Small intestine (tissue), 7 donors: ENCODE measurements around the gene TMEM163. TPM values are rescaled to one million over a fixed set of nuclear protein-coding genes. Genes with fewer than 3 reads are reported as not detected.
"Not testable (repeated sequence)": the region's sequence is repeated elsewhere in the genome, so short reads cannot be mapped to it uniquely, and the experiment has no call there.

Experiments used
- DNase-seq, 2 donors: peaks; one replicate each; pipeline versions ENCODE4 v3.0.0 to v3.0.0-alpha.2; 2013
- FAIRE-seq: peaks from 2 replicates; lab custom pipeline; 2012; peaks lifted over from hg19 to GRCh38; lab: Jason Lieb, UNC
- H3K27ac ChIP-seq, 3 donors: one replicate each; pipeline ENCODE4 v1.5.1; 2013; ENCODE audit warnings: low read length in 2 of 3, mild to moderate bottlenecking in 2 of 3, control low read depth in 1 of 3, inconsistent platforms in 1 of 3, low read depth in 1 of 3, moderate library complexity in 1 of 3
- H3K27me3 ChIP-seq, 3 donors: one replicate each; pipeline ENCODE4 v1.6.1; 2013; ENCODE audit warnings: low read length in 3 of 3, inconsistent platforms in 1 of 3; ENCODE audit not compliant: control insufficient read depth in 3 of 3, insufficient read depth in 3 of 3
- H3K36me3 ChIP-seq, 3 donors: one replicate each; pipeline ENCODE4 v1.6.1; 2013; ENCODE audit warnings: low read length in 3 of 3, inconsistent platforms in 1 of 3, low read depth in 1 of 3, mild to moderate bottlenecking in 1 of 3, moderate library complexity in 1 of 3; ENCODE audit not compliant: control insufficient read depth in 3 of 3, insufficient read depth in 2 of 3
- H3K4me1 ChIP-seq, 3 donors: one replicate each; pipeline ENCODE4 v1.6.1; 2013; ENCODE audit warnings: low read length in 2 of 3, inconsistent platforms in 1 of 3, low read depth in 1 of 3, mild to moderate bottlenecking in 1 of 3, moderate library complexity in 1 of 3; ENCODE audit not compliant: control insufficient read depth in 3 of 3, insufficient read depth in 2 of 3
- H3K4me3 ChIP-seq, 3 donors: one replicate each; pipeline ENCODE4 v1.5.1; 2013; ENCODE audit warnings: low read length in 3 of 3, control low read depth in 1 of 3, inconsistent platforms in 1 of 3, low read depth in 1 of 3, mild to moderate bottlenecking in 1 of 3, moderate library complexity in 1 of 3
- H3K9me3 ChIP-seq, 2 donors: one replicate each; pipeline ENCODE4 v1.6.1; 2013; ENCODE audit warnings: low read depth in 1 of 2, low read length in 1 of 2; ENCODE audit not compliant: control insufficient read depth in 2 of 2, insufficient read depth in 1 of 2
- WGBS, 3 donors: extraction: QIAGEN DNeasy Blood & Tissue Kit; methylation state at CpG; one replicate each; pipeline ENCODE4 v1.1.7; 2013; 5-methylcytosine and 5-hydroxymethylcytosine counted together
- polyA plus RNA-seq, 4 donors: library from polyadenylated mRNA; stranded (reverse) in 3 of 4; unstranded in 1 of 4; fragments of 200-250 nt in 3 of 4; fragments of 120-200 nt in 1 of 4; gene quantifications; one replicate each; pipeline versions ENCODE4 v1.2.1 to v1.2.3, GENCODE V29; 2013
- donor health status: healthy with polysubstance abuse.
- donor health status: control.
- donor health status: control.
- donor health status: Bipolar disorder and iron deficiency.
- donor health status: healthy.

The TMEM163 gene
- polyA plus RNA-seq, 4 donors = 0.13 to 0.57 (median 0.38) TPM

DNA sequence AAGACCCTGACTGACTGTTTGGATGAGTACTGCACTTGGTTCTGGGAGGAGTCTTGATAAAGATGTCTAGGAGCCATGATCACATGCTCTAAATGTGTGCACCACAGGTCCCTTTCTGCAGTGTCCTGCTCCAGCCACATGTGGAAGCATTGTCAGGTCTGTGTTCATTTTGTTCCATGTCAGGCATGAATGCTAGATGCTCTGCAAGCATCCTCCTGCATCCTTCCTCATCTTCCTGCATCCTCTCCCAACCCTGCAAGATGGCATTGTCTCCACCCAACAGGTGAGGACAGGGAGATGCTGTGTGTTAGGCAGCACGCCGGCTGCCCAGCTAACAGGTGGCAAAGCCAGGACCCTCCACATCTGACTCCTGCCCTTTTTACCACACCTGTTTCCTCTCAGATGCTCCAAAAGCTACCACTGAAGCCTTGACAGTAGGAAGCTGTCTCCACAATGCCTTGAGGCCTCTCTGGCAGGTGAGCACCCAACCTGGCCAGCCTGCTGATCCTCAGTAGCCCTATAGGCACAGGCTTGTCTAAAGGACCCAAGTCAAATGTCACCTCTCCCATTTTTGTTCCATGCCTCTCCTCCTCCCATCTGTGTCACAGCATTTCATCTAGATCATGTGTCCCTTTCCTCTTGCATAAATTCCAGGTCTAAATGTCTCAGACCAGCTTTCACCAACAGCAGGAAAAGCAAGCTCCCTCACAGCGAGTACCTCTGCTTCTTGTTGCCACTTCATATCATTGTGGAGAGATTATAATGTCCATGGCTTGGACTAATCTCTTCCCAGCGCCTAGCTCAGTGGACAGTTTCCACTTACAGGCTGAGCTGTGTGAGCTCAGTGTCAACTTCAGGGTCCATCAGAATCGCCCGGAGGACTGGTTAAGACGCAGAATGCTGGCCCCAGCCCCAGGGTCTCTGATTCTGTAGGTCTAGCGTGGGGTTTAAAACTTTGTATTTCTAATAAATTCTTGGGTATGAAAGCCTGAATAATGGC, 55.0 kb downstream of the TMEM163 start:
- no peaks in the 10 kb centered on the region for H3K4me1 ChIP-seq
- 88 to 91% (median 89%) methylated on average over 8 of the region's 8 CpGs for WGBS, 3 donors
- FAIRE-seq (no peak), DNase-seq (no peak)
- no peaks in the 10 kb centered on the region for H3K9me3 ChIP-seq
- no peaks in the 10 kb centered on the region for H3K36me3 ChIP-seq
- no peak overlapping the region for H3K27ac ChIP-seq
- H3K27me3 ChIP-seq = peaks cover 0 to 9% (median 0%) of the 10 kb centered on the region in 3 donors
- no peak overlapping the region for H3K4me3 ChIP-seq

GRCh38 chr2:134662751-134663150, 56.0 kb downstream of the TMEM163 start:
- no peaks in the 10 kb centered on the region for H3K4me1 ChIP-seq
- DNase-seq (no peak), FAIRE-seq (no peak)
- no peaks in the 10 kb centered on the region for H3K36me3 ChIP-seq
- 92 to 100% (median 93%) methylated on average over 1 of the region's 1 CpG for WGBS, 3 donors
- peaks cover 0 to 9% (median 0%) of the 10 kb centered on the region in 3 donors for H3K27me3 ChIP-seq
- H3K9me3 ChIP-seq = no peaks in the 10 kb centered on the region
- H3K27ac ChIP-seq = no peak overlapping the region
- no peak overlapping the region for H3K4me3 ChIP-seq

- Histone ChIP-seq H3K9me3 (no peaks in the 10 kb centered on the region), H3K27me3 (peaks cover 0 to 4% (median 0%) of the 10 kb centered on the region in 3 donors), H3K27ac (no peak overlapping the region), H3K4me3 (no peak overlapping the region), H3K36me3 (no peaks in the 10 kb centered on the region), H3K4me1 (no peaks in the 10 kb centered on the region)
- no peak for DNase-seq
- no peak for FAIRE-seq
- WGBS, 3 donors = 73 to 82% (median 80%) methylated on average over 7 of the region's 7 CpGs
These were observed 58.0 kb downstream of the TMEM163 start for GRCh38 chr2:134660626-134661402.

GRCh38 chr2:134659724-134660123, 59.1 kb downstream of the TMEM163 start:
- FAIRE-seq (no peak), DNase-seq (no peak)
- Histone ChIP-seq H3K27ac (no peak overlapping the region), H3K27me3 (peaks cover 0 to 4% (median 0%) of the 10 kb centered on the region in 3 donors), H3K4me1 (no peaks in the 10 kb centered on the region), H3K4me3 (no peak overlapping the region), H3K36me3 (no peaks in the 10 kb centered on the region), H3K9me3 (no peaks in the 10 kb centered on the region)
- 49 to 72% (median 50%) methylated on average over 2 of the region's 2 CpGs for WGBS, 3 donors

DNA sequence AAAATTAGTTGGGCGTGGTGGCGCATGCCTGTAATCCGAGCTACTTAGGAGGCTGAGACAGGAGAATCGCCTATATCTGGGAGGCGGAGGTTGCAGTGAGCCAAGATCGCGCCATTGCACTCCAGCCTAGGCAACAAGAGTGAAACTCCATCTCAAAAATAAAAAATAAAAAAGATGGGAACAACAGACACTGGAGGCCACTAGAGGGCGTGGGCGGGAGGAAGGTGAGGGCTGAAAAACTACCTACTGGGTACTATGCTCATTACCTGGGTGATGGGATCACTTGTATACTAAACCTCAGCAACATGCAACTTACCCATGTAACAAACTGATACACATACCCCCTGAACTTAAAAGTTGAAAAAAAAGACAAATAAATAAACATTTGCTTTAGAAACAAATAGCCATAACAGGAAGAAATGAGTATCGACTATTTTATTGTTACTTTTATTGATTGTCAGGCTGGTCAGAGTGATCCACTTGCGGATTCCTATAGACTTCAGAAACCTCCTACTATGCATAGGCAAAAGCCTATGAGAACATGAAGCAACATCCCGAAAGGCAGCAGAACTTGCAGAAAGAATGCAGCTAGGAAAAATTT, 61.0 kb downstream of the TMEM163 start:
- H3K9me3 ChIP-seq = no peaks in the 10 kb centered on the region
- no peaks in the 10 kb centered on the region for H3K4me1 ChIP-seq
- no peaks in the 10 kb centered on the region for H3K36me3 ChIP-seq
- H3K4me3 ChIP-seq = no peak overlapping the region
- H3K27me3 ChIP-seq = peaks cover 0 to 2% (median 0%) of the 10 kb centered on the region in 3 donors
- peak in 1 of 2 donors; percentile 20 for DNase-seq
- no peak for FAIRE-seq
- 70 to 79% (median 72%) methylated on average over 12 of the region's 12 CpGs for WGBS, 3 donors
- H3K27ac ChIP-seq = no peak overlapping the region

DNA sequence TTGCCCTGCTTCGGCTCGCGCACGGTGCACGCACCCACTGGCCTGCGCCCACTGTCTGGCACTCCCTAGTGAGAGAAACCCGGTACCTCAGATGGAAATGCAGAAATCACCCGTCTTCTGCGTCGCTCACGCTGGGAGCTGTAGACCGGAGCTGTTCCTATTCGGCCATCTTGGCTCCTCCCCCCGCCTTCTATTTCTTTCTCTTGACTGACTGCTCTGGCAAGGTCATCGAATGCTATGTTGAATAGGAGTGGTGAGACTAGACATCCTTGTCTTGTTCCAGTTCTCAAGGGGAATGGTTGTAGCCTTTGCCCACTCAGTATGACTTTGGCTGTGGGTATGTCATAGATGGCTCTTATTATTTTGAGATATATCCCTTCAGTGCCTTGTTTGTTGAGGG, 62.4 kb downstream of the TMEM163 start:
- H3K9me3 ChIP-seq, H3K4me3 ChIP-seq, H3K36me3 ChIP-seq, H3K4me1 ChIP-seq, H3K27ac ChIP-seq, FAIRE-seq, DNase-seq, H3K27me3 ChIP-seq: not testable (repeated sequence)
- 84 to 94% (median 93%) methylated on average over 4 to 8 of the region's 15 CpGs for WGBS, 3 donors

DNA sequence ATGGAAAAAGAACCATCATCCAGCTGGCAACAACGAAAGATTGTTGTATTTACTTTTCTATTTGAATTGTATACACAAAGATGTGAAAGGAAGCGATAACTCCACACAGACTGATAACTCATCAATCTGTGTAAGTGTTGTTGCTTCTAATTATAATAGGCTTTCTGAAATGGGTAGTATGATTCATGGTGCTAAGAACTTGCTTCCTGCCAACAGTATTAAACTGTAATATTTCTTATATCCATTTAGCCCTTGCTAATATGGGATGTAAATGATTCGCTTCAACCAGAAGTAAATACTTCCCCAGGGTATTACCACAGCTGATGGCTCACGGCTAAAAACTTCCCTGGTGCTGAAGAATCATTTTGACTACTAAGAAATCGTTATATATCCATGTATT, 70.2 kb downstream of the TMEM163 start:
- FAIRE-seq (no peak), DNase-seq (no peak)
- 46 to 51% (median 50%) methylated on average over 5 of the region's 5 CpGs for WGBS, 3 donors
- Histone ChIP-seq H3K4me3 (no peak overlapping the region), H3K27ac (no peak overlapping the region), H3K36me3 (no peaks in the 10 kb centered on the region), H3K9me3 (no peaks in the 10 kb centered on the region), H3K27me3 (peaks cover 0 to 2% (median 0%) of the 10 kb centered on the region in 3 donors), H3K4me1 (no peaks in the 10 kb centered on the region)
